SW 1271 (cell line): ENCODE results near the gene GRAMD1A.
"Not testable (repeated sequence)": the region's sequence is repeated elsewhere in the genome, so short reads cannot be mapped to it uniquely, and the experiment has no call there.

ENCODE experiments used
- DNase-seq, 2 experiments: peaks; one replicate each; lab custom pipeline; 2025; lab: John Stamatoyannopoulos, UW

GRAMD1A gene

GRCh38 chr19:34979819-34980640 is 20.1 kb upstream of the GRAMD1A start:
- no peak for DNase-seq

GRCh38 chr19:34982275-34982674 is 17.8 kb upstream of the GRAMD1A start:
- no peak for DNase-seq

DNA sequence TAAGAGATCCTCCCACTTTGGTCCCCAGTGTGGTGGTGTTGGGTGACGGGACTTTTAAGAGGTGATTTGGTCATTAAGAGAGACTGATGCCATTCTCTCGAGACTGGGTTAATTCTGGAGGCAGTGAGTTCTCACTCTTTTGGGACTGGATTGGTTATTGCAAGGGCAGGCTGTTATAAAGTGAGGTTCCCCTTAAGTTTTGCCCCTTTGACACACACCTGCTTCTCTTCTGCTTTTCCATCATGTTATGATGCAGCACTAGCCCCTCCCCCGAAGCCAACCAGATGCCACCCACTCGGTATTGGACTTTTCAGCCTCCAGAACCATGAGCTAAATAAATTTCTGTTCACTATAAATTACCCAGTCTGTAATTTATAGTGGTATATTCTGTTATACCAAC is 16.3 kb upstream of the GRAMD1A start:
- DNase-seq: no peak

GRCh38 chr19:34984287-34984686 is 15.8 kb upstream of the GRAMD1A start:
- no peak for DNase-seq

DNA sequence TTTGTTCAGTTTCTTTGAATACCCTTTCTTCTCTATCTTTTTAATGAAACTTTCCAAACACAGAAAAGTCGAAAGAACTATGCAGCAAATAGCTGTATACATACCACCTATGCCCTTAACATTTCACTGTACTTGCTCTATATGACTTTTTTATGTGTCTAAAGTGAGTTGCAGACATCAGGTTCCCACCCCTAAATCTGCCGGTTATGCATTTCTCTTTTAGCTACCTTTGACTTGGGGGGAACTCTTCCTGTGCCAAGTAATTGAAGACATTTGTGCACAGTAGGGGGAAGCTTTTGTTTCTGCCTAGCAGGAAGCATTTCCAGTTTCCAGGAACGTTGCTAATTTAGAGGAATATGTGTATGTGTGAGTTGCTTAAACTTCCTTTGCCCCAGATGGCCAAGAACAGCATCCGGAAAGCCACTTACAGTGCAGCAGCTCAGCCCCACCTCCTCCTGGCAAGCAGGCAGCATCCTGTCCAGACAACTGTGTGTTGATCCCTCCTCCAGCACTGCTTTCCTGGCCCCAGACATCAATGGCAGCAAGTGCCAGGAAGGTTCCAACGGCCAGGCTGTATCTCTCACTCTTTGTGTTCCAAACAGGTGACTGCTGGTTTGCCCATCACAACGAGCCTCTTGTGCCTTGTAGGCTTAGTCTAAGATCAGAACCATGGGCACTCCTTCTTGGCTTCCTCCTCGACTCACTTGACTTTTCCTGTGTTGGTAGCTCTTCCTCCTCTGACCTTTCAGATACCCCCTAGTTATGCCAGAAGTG is 14.7 kb upstream of the GRAMD1A start:
- DNase-seq: no peak

- DNase-seq: no peak
Measured at GRCh38 chr19:34988119-34988518, 12.0 kb upstream of the GRAMD1A start.

DNA sequence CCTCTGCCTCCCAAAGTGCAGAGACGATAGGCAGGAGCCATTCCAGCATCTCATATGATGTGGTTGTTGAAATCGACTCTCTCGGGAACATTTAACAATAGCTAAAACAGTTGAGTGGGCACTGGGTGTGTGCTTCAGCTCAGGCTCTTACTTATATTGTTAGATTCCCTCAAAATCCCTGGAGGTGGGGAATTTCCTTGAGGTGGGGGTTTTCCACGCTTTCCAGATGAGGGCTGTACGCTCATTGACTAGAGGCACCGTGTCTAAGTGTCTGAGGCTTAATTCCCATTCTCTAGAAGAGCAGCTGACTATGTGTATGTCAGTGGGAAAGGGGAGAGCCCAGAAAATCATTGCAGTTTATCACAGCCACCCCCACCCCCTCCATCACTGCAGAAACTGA is 10.8 kb upstream of the GRAMD1A start:
- DNase-seq: no peak

- no peak for DNase-seq
Measured at GRCh38 chr19:34990578-34991192, 9.4 kb upstream of the GRAMD1A start.

DNA sequence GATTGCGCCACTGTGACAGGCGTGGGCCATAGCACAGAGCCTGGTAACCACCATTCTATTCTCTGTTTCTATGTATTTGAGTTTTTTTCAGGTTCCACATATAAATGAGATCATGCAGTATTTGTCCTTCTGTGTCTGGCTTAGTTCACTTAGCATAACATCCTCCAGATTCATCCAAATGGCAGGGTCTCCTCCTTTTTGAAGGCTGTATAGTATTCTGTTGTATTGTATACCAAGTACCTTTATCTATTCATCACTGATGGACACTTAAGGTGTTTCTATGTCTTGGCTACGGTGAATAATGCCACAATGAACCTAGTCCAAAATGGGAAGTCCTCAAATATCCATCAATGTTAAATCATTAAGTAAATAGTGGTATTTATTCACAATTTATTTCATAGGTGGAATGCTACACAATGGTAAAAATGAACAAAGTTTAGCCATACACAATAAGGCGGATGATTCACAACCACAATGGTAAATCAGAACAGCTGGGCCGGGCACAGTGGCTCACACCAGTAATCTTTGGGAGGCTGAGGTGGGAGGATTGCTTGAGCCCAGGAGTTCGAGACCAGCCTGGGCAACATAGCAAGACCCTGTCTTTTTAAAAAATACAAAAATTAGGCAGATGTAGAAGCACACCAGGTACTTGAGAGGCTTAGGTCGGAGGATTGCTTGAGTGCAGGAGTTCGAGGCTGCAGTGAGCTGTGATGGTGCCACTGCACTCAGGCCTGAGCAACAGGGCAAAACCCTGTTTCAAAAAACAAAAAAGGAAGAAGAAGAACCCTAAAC is 8.4 kb upstream of the GRAMD1A start:
- no peak for DNase-seq

DNA sequence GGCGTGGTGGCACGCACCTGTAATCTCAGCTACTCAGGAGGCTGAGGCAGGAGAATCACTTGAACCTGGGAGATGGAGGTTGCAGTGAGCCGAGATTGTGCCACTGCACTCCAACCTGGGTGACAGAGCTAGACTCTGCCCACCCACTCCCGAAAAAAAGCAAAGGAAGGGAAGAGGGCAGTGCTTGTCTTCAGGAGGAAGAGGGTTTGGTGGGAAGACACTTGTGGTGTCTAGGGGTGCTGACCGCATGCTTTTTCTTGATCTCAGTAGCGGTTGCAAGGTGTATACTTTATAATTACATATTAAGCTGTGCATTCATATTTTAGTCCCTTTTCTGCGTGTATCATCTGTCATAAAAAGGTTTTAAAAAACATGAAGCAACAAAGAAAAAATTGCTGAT is 7.5 kb upstream of the GRAMD1A start:
- DNase-seq: not testable (repeated sequence)

- no peak for DNase-seq
Measured at GRCh38 chr19:34994286-34994642, 5.9 kb upstream of the GRAMD1A start.

DNA sequence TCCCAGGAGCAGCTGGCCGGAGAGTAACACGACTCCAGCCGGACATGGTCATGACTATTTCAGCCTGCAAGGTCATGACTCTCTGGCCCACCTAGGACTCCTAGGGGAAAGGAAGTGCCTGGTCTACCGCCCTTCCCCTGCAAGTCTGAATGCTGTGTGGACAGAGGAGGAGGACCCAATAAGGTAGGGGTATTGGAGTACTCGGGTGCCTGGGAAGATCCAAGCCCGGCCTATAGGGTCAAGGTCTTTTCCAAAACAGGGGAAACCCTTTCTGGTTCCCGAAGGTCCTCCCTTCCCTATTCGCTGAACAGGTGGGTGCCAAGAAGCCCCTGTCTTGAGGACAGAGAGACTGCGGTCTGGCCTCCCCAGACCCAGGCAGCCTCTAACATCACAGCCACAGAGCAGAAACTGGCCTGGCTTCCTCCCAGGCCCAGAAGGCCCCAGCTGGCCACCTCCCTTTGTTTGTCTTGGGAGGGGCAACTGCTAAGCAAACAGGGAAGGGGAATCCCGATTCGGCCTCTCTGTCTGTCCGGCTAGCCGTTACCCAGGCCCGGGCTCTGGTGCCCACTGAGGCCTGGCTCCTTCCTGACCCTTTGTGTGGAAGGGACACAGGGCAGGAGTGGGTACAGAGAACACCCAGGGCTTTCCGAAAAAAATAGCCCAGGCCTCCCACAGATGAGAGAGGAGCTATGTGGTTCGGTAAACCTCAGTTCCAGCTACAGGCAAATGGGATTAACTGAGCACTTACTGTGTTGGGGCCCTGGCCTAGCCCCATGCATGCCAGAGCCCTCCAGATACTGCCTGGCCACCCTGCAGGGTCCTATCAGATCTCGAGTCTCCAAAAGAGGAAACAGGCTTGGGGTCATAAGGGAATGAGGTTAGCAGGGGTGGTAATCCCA is 5.2 kb upstream of the GRAMD1A start:
- no peak for DNase-seq

DNA sequence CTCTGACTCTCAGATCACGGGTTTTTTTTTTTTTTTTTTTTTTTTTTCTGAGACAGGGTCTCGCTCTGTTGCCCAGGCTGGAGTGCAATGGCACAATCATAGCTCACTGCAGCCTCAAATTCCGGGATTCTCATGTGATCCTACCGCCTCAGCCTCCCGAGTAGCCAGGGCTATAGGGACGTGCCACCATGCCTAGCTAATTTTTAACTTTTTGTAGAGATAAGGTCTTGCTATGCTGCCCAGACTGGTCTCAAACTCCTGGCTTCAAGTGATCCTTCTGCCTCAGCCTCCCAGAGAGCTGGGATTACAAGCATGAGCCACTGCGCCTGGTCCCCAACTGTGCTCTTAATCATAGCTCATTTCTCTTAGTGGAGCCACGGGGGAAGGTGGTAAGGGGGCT is 4.6 kb upstream of the GRAMD1A start:
- DNase-seq: no peak

DNA sequence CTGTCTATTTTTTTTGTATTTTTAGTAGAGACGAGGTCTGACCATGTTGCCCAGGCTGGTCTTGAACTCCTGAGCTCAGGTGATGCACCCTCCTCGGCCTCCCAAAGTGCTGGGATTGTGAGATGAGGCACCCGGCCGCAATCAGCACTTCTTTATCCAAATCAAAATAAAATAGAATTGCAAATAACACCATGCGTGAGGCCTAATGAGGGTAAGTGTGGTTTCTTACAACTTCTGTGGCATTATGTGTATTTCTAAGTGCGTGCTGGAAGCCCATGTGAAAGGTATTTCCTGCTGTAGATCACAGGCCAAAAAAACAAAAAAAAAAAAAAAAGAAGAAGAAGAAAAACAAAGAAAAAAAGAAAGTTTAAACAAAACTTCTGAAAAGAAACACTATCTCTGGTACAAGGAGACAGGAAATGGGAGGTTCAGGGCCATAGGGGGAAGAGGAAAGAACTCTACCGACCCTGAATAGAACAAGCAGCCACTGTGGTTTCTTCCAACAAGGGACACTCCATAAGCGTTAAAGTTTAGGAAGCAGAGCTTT is 3.0 kb upstream of the GRAMD1A start:
- no peak for DNase-seq

DNA sequence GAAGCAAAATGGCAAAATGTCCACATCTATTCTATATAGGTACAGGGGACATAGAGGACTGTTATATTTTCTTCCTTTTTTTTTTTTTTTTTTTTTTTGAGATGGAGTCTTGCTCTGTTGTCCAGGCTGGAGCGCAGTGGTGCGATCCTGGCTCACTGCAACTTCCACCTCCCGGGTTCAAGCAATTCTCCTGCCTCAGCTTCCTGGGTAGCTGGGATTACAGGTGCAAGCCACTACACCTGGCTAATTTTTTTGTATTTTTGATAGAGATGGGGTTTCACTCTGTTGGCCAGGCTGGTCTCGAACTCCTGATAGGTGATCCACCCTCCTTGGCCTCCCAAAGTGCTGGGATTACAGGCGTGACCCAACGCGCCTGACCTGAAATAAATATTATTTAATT is 1.9 kb upstream of the GRAMD1A start:
- DNase-seq: not testable (repeated sequence)

DNA sequence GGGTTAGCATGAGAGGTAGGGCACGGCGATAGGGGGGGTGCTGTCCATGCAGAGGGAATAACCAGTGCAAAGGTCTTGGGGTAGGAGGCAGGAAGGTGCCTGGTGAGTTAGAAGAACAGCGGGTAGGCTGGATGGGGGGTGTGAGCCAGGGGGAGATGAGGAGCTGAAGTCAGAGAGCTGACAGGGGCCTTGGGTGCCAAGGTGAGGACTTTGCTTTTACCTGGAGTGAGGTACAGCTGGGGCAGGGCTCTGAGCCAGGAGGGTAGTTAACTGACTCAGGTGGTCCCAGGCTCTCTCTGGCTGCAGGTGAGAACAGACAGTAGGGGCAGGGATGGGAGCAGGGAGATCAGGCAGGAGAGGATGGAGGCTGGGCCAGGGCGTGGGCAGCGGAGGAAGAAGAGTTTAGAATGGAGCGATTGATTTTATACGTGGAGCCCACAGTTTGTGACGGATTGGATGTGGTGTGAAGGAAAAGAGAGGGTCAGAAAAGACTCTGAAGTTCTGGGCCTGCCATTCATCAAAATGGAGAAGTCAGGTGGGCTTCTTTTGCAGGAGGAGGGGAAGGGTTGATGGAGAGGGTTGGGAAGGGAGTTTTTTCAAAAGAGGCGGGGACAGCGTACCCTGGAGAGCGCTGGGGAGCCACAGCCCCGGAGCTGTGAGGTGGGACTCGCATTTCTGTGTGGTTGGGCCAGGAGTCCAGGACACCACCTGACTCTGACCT is 1.2 kb upstream of the GRAMD1A start:
- no peak for DNase-seq

- DNase-seq: no peak
Measured at GRCh38 chr19:35000338-35000646, 169 bp downstream of the GRAMD1A start.

GRCh38 chr19:35000647-35001501 is 751 bp downstream of the GRAMD1A start:
- DNase-seq: no peak

DNA sequence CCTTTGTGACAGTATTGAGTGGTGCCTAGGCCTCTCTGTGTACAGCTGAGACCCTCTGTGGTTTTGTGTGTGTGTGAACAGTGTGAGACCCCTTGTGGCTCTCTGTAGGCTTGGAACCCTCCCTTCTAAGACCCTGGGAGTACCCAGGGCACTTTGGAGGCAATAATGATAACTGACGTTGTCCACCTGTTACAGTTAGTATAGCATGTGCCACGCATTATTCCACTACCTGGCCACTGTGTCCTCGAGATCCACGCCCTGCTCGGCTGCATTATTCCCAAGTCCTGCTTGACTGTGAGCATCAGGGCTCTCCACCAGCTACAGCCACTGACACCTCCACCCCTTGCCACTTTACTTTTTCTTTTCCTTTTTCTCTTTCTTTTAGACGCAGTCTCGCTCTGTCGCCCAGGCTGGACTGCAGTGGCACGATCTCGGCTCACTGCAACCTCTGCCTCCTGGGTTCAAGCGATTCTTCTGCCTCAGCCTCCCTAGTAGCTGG is 2.0 kb downstream of the GRAMD1A start:
- DNase-seq: no peak
